RWPE2 (cell line): ENCODE results near the gene LEMD1.

ENCODE experiments used
- ATAC-seq: fragments of 200-7000 bp; cut with Tn5 transposase; 3 replicates; pipeline ENCODE4 v1.9.1; 2021; ENCODE audit warnings: low read depth
- DNase-seq: peaks from one replicate; pipeline ENCODE4 v3.0.0-alpha.2; 2020; ENCODE audit warnings: low spot score
- H3K27ac ChIP-seq: fragments of 450-650 bp; 2 replicates; pipeline ENCODE4 v1.5.1; 2017; ENCODE audit warnings: mild to moderate bottlenecking; ENCODE audit not compliant: poor library complexity, severe bottlenecking
- H3K27me3 ChIP-seq: fragments of 250-450 bp; sonication (Bioruptor Pico); 2 replicates; pipeline ENCODE4 v1.5.1; 2021; ENCODE audit warnings: mild to moderate bottlenecking, moderate library complexity; ENCODE audit not compliant: insufficient read depth, poor library complexity, severe bottlenecking
- H3K36me3 ChIP-seq: fragments of 250-450 bp; sonication (Bioruptor Pico); 2 replicates; pipeline ENCODE4 v1.5.1; 2020; ENCODE audit warnings: low read depth, mild to moderate bottlenecking, moderate library complexity
- H3K4me1 ChIP-seq: fragments of 250-450 bp; sonication (Bioruptor Pico); 2 replicates; pipeline ENCODE4 v1.5.1; 2021; ENCODE audit warnings: mild to moderate bottlenecking, moderate library complexity; ENCODE audit not compliant: insufficient read depth, poor library complexity, severe bottlenecking
- H3K4me3 ChIP-seq: fragments of 250-450 bp; sonication (Bioruptor Pico); 2 replicates; pipeline ENCODE4 v1.5.1; 2021; ENCODE audit warnings: mild to moderate bottlenecking, moderate library complexity; ENCODE audit not compliant: severe bottlenecking
- H3K9me3 ChIP-seq: fragments of 250-450 bp; sonication (Bioruptor Pico); 2 replicates; pipeline ENCODE4 v1.5.1; 2021; ENCODE audit warnings: mild to moderate bottlenecking, moderate library complexity; ENCODE audit not compliant: severe bottlenecking
- CTCF ChIP-seq: fragments of 450-650 bp; IDR thresholded peaks from one replicate; pipeline ENCODE4 v1.5.1; 2017; ENCODE audit warnings: mild to moderate bottlenecking, moderate library complexity; ENCODE audit not compliant: poor library complexity, severe bottlenecking

The LEMD1 gene

DNA sequence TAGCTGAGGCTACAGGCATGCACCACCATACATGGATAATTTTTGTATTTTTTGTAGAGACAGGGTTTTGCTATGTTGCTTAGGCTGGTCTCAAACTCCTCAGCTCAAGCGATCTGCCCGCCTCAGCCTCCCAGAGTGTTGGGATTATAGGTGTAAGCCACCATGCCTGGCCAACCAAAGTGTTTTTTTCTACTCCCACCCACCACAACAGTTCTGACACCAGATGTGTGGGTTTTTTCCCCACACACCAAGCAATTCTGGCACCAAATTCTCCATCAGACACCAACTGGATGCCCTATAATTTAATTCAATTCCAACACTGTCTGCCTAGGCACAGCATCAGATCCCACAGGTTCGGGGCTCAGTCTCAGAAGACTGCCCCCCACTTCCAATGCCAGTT, 44.5 kb downstream of the LEMD1 start:
- DNase-seq (no peak), ATAC-seq (no peak)
- no peak for TF ChIP-seq CTCF
- no peak overlapping the region for H3K27ac ChIP-seq
- H3K9me3 ChIP-seq: no peaks in the 10 kb centered on the region
- no peaks in the 10 kb centered on the region for H3K27me3 ChIP-seq
- peaks cover 34% of the 10 kb centered on the region for H3K4me1 ChIP-seq
- H3K36me3 ChIP-seq: no peaks in the 10 kb centered on the region
- no peak overlapping the region for H3K4me3 ChIP-seq

GRCh38 chr1:205376739-205377138, 45.1 kb downstream of the LEMD1 start:
- no peak for TF ChIP-seq CTCF
- H3K36me3 ChIP-seq: no peaks in the 10 kb centered on the region

GRCh38 chr1:205375835-205376545, 45.9 kb downstream of the LEMD1 start:
- H3K9me3 ChIP-seq: no peaks in the 10 kb centered on the region
- DNase-seq: no peak
- H3K4me3 ChIP-seq: no peak overlapping the region
- no peak for TF ChIP-seq CTCF
- peaks cover 34% of the 10 kb centered on the region for H3K4me1 ChIP-seq
- peak overlapping the region; percentile 15 for H3K27ac ChIP-seq
- H3K36me3 ChIP-seq: no peaks in the 10 kb centered on the region
- H3K27me3 ChIP-seq: no peaks in the 10 kb centered on the region
- ATAC-seq: peak; percentile 53

More at GRCh38 chr1:205376739-205377138, 45.1 kb downstream of the LEMD1 start:
- Histone ChIP-seq H3K9me3 (no peaks in the 10 kb centered on the region), H3K4me3 (no peak overlapping the region), H3K27me3 (no peaks in the 10 kb centered on the region), H3K4me1 (peaks cover 34% of the 10 kb centered on the region), H3K27ac (peak overlapping the region; percentile 15)
- DNase-seq: no peak
- ATAC-seq: peak; percentile 43

DNA sequence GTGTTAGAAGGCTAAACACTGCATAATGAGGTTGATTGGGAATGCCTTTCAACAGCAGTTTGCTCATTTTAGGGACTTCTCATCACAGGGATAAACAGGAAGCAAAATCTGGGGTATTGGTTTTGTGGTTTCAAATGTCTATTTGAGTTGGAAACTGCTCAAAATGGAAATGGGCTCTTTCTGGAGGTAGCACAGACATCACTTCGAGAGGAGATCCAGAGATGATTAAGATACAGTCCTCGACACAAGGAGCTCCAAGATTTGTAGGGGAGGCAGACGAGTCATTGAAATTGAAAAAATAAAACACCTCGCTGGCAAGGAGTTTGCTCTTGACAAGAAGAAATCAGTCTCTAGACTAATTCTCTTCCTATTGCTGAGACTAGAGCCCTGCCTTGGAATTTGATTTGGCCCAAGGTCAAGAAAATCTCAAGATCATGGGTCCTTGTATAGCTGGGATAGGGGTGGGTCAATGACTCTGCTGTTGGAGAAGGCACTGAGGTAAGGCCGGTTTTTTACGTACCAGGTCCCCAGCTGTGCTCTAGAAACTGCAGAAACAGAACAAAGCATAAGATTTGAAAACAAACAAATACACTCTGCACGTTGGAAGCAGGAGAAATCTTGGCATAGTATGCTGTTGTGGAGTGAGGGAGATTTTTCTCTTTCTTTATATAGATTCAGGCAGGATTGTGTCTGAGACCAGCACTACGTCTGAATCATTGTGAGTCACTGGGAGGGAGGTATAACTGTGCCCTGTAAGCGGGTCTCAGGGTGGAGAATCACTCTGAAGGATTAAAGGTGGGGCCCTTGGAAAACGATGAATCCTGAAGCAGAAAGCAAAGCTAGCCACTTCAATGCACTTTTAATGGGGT, 47.4 kb downstream of the LEMD1 start:
- Histone ChIP-seq H3K27me3 (no peaks in the 10 kb centered on the region), H3K4me1 (peaks cover 34% of the 10 kb centered on the region), H3K4me3 (no peak overlapping the region), H3K36me3 (no peaks in the 10 kb centered on the region), H3K9me3 (no peaks in the 10 kb centered on the region), H3K27ac (peak overlapping the region; percentile 73)
- no peak for TF ChIP-seq CTCF
- no peak for DNase-seq
- peak; percentile 94 for ATAC-seq
